KOPT-K1 (cell line): ENCODE results near the gene LSMEM2.
"Not testable (repeated sequence)": the region's sequence is repeated elsewhere in the genome, so short reads cannot be mapped to it uniquely, and the experiment has no call there.

ENCODE experiments used
- H3K27ac ChIP-seq: fragments of 200-600 bp; sonication (generic); 2 replicates; pipeline ENCODE4 v1.5.1; 2016; ENCODE audit warnings: antibody characterized with exemption, mild to moderate bottlenecking, low read depth, low read length; ENCODE audit not compliant: poor library complexity, severe bottlenecking
- H3K36me3 ChIP-seq: fragments of 200-600 bp; sonication (generic); 2 replicates; pipeline ENCODE4 v1.5.1; 2017; ENCODE audit warnings: antibody characterized with exemption, mild to moderate bottlenecking, low read length, moderate library complexity; ENCODE audit not compliant: insufficient read depth
- H3K9me3 ChIP-seq: fragments of 200-600 bp; sonication (generic); 2 replicates; pipeline ENCODE4 v1.5.1; 2017; ENCODE audit warnings: antibody characterized with exemption, low read length, mild to moderate bottlenecking; ENCODE audit not compliant: insufficient read depth, poor library complexity, severe bottlenecking

The LSMEM2 gene

DNA sequence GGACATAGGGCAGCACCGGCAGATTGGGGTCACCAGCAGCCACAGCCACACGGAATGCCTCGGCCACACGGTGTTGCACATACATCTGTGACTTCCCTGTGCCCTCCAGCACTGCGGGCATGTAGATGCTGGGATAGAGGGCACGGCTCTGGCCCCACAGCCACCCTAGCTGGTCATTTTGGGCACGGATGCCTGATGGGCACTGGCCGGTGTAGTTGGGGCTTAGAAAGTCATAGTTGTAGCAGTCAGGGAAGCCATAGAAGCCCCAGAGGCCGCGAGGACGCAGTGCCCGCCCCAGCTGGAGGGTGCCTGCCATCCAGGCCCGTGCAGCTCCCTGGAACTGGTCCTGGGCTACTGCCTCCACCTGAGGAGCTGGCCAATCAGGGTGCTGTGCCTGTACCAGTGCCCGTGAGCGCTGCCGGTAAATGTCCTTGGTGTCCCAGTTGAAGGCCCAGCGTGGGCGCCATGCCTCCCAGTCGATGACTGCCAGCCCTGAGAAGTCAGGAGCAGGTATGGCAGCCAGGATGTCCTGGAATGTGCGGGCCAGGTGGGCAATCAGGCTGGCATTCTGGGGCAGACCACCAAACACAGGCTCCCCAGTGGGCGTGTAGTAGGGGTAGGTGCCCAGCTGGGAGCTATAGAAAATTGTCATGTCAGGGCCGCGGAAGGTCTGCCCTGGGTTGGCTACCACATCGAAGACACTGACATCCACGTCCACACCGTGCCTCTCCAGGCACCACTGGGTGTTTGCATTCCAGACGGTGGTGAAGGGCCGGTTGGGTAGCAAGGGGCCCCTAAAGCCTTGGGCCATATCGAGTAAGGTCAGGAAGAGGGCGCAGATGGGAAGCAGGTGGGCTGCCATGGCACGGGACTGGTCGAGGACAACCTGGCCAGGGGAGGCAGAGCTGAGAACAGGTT is 23.5 kb downstream of the LSMEM2 start:
- peaks cover 5% of the 10 kb centered on the region for H3K9me3 ChIP-seq
- H3K36me3 ChIP-seq: no peaks in the 10 kb centered on the region
- H3K27ac ChIP-seq: no peak overlapping the region

DNA sequence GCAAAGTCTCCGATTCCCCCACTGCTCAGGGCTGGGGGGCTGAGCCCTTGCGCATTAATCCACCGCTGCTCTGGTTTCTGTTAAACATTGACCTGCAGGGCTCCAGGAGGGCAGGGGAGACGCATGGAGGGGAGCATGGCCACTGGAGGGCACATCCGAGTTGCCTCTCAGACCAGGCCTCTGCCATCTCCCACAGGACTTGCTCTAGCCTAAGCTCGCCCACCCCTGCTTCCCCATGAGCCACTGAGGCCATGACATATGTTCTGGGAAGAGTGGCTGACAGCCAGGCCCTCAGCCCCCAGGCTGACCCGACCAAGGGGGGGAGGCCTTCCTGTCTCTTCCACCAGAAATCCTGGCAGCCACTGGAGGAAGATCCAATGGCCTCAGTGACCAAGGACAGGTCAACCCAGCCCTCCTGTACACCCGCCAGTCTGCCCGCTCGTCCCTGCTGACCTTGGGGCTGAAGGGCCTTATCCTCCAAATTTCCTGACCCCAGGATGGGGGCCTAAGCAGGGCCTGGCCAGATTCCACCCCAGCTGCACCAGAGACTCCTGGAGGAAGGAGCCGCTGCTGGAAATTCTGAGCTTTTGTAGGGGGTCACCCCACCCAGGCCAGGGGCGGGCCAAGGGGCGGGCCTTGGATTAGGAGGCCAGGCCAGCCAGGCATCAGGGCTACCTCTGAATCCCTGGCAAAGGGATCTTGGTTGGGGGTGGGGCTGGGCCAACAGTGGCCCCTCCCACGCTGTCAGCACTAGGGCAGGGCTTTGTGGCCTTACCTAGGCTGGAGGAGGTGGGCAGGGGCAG is 24.3 kb downstream of the LSMEM2 start, which contains the start of gene HYAL1:
Gene HYAL1 (minus strand): TSS at position 562 of the 803 bp plus-strand sequence. CDS start 618 bp downstream, outside the sequence.
- H3K36me3 ChIP-seq: no peaks in the 10 kb centered on the region
- H3K27ac ChIP-seq: no peak within 1 kb of the TSS
- peaks cover 5% of the 10 kb centered on the region for H3K9me3 ChIP-seq

DNA sequence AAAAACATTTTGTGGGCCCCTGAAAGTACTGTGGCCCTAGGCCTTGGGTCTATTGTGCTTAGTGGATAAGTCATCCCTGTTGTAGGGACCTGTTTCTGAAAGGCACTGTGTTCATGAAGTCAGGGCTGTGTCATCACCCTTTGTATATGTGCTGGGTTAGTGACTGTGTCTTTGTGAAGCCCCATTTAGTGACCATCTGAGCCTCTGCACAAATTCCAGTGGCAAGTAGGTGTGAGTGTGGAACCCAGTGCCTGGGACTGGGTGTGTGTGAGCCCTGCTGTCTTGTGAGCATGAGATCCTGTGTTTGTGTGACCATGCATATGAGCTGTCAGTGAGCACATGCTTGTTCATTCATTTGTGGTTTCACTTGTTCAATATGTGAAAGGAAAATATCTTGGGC is 25.7 kb downstream of the LSMEM2 start:
- no peaks in the 10 kb centered on the region for H3K36me3 ChIP-seq
- H3K27ac ChIP-seq: no peak overlapping the region
- peaks cover 16% of the 10 kb centered on the region for H3K9me3 ChIP-seq

DNA sequence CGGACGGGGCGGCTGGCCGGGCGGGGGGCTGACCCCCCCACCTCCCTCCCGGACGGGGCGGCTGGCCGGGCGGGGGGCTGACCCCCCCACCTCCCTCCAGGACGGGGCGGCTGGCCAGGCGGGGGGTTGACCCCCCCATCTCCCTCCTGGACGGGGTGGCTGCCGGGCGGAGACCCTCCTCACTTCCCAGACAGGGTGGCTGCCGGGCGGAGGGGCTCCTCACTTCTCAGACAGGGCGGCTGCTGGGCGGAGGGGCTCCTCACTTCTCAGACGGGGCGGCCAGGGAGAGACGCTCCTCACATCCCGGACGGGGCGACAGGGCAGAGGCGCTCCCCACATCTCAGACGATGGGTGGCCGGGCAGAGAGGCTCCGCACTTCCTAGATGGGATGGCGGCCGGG is 33.2 kb downstream of the LSMEM2 start:
- not testable (repeated sequence) for H3K36me3 ChIP-seq, H3K27ac ChIP-seq
- H3K9me3 ChIP-seq: peaks cover 15% of the 10 kb centered on the region

DNA sequence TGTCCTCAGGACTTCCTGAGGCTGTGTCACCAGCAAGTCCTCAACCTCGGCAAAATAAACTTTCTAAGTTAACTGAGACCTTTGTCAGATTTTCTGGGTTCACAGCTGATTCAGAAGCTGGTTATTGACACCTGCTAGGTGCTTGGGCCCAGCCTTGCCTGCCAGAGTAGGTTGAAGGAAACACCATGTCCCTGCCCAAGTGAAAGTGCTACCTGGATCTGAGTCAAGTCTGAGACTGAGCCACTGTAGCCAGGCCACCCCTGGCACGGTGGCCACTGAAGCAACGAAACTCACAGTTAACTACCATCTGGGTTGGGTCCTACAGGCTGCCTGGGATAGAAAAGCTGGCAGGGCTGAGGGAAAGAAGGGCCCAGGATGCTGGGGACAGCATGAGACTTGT is 35.5 kb downstream of the LSMEM2 start:
- Histone ChIP-seq H3K27ac (no peak overlapping the region), H3K9me3 (peaks cover 6% of the 10 kb centered on the region)

DNA sequence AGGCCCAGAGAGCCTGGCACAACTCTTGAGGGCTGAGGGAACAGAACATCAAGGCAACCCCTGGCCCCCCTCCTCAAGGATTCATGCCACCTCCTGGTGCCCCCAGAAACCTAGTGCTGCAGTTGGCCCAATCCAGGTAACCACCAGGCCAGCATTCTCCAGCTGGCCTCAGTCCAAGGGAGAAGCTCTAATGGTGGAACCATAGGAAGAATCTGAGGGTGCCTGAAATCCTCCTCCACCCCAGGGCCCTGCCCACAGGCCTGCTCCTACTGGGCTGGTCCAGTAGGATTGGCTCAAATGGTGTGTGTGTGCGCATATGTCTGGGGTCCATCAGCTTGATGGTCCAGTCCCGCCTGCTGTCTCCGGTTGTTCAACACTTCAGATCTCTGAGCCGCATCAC is 35.9 kb downstream of the LSMEM2 start:
- Histone ChIP-seq H3K36me3 (peaks cover 35% of the 10 kb centered on the region; the same call in 1 of the 2 replicates), H3K9me3 (peaks cover 2% of the 10 kb centered on the region), H3K27ac (no peak overlapping the region)

More for the DNA sequence above, 35.5 kb downstream of the LSMEM2 start:
- H3K36me3 ChIP-seq: peaks cover 31% of the 10 kb centered on the region; the same call in 1 of the 2 replicates

DNA sequence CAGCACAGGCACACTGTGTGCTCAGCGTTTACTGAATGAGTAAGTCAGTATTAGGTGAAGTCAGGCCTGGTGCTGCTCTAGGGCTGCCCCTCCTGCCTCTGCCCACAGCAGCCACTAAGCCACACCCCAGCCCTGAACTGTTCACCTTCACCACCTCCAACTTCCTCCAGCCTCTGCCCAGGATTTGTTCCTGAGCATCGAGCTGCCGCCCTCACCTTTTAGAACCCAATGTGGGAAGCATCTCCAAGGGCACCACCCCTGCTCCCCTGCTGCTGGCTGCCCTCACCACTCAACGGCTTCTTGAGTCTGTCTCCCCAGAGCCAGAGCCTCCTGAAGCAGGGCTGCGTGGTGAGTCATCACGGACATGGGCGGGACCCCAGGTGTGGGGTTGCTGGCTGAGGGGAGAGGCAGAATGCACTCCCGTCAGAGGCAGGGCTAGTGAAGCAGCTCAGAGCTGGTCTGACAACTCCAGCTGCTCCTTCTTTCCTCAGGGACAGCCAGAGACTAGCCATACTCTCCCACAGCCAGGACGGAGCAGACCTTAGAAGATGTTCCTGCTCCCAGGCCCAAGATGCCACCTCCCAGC is 37.9 kb downstream of the LSMEM2 start:
- Histone ChIP-seq H3K9me3 (no peaks in the 10 kb centered on the region), H3K27ac (no peak overlapping the region), H3K36me3 (peaks cover 35% of the 10 kb centered on the region; the same call in 1 of the 2 replicates)

DNA sequence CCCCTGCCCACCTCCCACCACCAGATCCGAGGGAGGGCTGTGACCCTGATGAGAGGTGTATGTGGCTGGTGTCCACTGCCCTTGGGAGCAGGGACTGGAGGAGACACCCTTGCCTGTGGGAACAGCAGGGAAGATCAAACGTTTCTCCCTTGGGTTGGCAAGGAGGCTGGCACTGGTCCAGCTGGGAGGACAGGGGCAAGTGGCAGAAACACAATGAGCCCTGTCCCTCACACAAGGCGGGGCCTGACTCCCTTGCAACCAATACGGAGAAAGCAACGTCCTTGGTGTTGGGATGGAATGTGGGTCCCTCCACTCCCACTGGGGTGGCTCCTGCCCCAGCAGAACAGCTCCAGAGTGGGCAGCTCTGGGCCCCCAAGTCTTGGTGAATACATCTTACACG is 38.4 kb downstream of the LSMEM2 start:
- Histone ChIP-seq H3K36me3 (peaks cover 35% of the 10 kb centered on the region; the same call in 1 of the 2 replicates), H3K27ac (no peak overlapping the region), H3K9me3 (no peaks in the 10 kb centered on the region)

DNA sequence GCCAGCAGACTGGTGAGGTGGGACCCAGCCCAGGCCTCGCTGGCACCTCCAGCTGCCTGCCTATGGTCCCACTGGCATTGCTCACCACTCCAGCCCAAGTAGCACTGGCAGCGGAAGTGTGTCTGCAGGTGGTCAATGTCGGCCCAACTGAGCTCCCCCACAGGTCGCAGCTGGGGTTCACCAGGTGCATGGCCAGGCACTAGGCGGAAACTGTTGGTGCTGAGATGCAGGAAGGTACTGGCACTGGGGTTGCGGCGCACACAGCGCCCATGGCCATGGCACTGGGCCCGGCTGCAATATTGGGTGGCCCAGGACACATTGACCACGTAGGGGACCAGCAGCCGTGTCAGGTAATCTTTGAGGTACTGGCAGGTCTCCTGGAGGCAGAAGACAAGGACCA is 39.3 kb downstream of the LSMEM2 start:
- Histone ChIP-seq H3K9me3 (no peaks in the 10 kb centered on the region), H3K27ac (no peak overlapping the region), H3K36me3 (peaks cover 35% of the 10 kb centered on the region; the same call in 1 of the 2 replicates)

DNA sequence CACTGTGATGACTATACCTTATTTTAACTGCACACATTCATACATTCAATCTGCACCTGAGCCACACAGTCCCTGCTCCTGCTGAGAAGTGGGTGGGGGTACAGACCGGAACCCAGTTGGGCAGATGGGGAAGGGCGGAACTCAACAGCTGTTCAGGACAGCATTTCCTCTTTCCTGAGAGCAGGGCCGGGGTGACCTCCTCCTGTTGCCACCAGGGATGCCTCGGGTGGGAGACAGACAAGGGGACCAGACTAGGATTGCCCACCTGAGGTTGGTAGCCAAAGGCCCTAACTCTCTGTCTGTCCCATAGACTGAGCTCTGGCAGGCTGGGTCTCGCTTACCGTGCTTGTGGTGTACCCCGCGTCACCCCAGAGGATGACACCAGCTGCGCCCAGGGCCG is 39.7 kb downstream of the LSMEM2 start:
- no peaks in the 10 kb centered on the region for H3K9me3 ChIP-seq
- H3K36me3 ChIP-seq: peaks cover 39% of the 10 kb centered on the region; the same call in 1 of the 2 replicates
- H3K27ac ChIP-seq: no peak overlapping the region

DNA sequence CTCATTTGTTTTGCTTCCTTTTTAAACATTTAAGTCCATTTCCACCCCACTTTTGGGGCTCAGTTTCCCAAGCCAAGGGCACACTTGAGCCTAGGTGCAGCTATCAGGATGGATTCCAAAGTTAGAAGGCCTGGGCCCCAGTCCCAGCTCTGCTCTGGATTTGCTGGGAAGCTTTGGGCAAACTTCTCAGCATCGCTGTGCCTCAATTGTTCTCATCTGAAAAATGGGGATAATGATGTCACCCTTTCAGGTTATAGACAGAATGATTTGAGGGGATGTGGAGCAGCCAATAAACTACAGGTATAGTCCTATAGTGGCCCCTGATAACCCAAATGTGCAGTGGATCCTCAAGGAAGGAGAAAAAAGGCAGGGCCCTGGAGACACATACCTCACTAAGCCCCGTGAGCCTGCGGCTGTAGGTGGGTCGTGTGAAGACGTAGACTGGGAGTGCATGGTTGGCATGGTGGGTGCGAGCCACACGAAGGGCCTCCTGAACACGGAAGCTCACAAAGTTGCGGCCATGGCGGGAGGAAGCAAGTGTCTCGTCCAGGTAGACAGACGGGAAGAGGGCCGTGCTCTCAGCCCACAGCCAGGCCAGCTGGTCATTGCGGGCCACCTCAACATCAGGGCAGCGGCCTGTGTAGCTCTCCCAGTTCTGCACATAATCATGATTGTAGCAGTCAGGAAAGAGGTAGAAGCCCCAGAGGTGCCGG is 40.5 kb downstream of the LSMEM2 start:
- H3K27ac ChIP-seq: no peak overlapping the region

DNA sequence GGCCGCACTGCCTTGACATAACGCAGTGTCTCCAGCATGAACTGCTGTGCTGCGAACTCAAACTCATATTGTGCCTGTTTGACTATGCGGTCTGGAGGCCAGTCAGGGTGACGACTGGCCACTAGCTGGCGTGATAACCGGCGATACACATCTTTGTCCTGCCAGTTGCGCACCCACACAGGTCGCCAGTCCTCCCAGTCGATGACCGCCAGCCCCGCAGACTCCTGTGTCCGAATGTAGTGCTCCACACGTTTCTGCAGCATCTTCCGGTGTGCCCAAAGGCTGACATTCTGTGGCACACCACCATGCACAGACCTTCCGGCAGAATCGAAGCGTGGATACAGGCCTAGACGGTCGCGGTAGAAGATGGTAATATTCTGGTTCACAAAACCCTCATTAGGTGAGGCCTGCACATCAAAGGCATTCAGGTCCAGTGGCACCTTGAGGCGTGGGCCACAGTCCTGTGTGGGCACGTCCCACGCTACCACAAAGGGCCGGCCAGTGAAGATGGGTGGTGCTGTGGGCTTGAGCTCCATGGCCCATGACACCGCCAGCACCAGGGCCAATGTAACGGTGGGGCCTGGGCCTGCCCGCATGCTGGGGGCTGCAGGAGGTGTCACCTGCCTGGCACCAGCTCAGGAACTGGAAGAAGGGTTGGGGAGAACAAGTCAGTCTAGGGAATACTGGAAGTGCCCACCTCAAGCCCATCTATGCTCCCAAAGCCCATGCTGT is 41.2 kb downstream of the LSMEM2 start:
- H3K27ac ChIP-seq: peak overlapping the region; percentile 96
- H3K36me3 ChIP-seq: peaks cover 54% of the 10 kb centered on the region
- no peaks in the 10 kb centered on the region for H3K9me3 ChIP-seq

More for the DNA sequence above, 40.5 kb downstream of the LSMEM2 start:
- Histone ChIP-seq H3K9me3 (no peaks in the 10 kb centered on the region), H3K36me3 (peaks cover 46% of the 10 kb centered on the region)

DNA sequence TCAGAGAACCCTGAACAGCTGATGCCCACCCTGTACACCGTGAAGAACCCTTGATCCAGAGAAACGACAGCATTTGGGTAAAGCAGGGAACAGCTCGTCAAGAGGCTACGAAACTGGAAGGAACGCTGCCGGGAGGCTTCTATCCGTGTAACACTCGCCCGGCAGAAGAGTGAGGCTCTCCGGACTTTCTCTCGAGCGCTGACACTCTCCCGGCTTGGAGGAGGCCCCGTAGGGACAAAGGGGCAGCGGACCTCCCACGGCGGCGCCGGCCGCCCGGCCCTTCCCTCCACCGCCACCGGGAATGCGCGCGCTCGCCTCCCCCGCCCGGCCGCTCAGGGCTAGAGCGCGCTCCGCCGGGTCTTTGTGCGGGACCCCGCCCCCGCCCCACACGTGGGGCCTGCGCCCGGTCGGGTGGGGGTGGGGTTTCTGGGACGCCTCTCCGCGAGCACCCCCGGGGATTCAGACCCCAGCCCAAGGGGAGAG is 42.0 kb downstream of the LSMEM2 start:
- Histone ChIP-seq H3K36me3 (peaks cover 62% of the 10 kb centered on the region), H3K27ac (peak overlapping the region; percentile 96)

More for the DNA sequence above, 42.0 kb downstream of the LSMEM2 start:
- no peaks in the 10 kb centered on the region for H3K9me3 ChIP-seq
